ENCODE measurements around the gene TCP11L2.

- TF ChIP-seq CTCF (conservative IDR thresholded peaks at IDR 0.05; ENCODE audit: low read length), result no peak
- no peak for TF ChIP-seq EZH2phosphoT487 (IDR thresholded peaks at IDR 0.05; ENCODE audit: borderline replicate concordance)
These were observed 44.3 kb upstream of the TCP11L2 start for GRCh38 chr12:106258226-106258625.

Measured in Loucy (cell line).